A549 (cell line): Measurements from ENCODE around the gene GRIA3. TPM values are rescaled to one million over a fixed set of nuclear protein-coding genes. Genes with fewer than 3 reads are reported as not detected.

Experiments used
- ATAC-seq, 2 experiments: fragments of 200-7000 bp in 1 of 2; fragments of >200 bp in 1 of 2; cut with Nextera tagmentation in 1 of 2; cut with Tn5 transposase in 1 of 2; 3 replicates each; pipeline versions ENCODE4 v1.8.0 to v1.9.1; 2018 to 2020; ENCODE audit warnings: mild to moderate bottlenecking in 1 of 2, moderate library complexity in 1 of 2
- CTCF ChIA-PET: fragments of 300-600 bp; sonication (Branson Sonifier 250); formaldehyde crosslinking; extraction: SDS; loops from one replicate; lab custom pipeline; 2021; ENCODE audit warnings: antibody characterized with exemption, inconsistent platforms; lab: Yijun Ruan, JAX
- POLR2A ChIA-PET: fragments of 350-600 bp; formaldehyde crosslinking; extraction: SDS; loops from one replicate; lab custom pipeline; 2021; ENCODE audit warnings: antibody characterized with exemption, inconsistent platforms; lab: Yijun Ruan, JAX
- DNase-seq, 2 experiments: peaks; one replicate each; pipeline versions ENCODE4 v3.0.0 to v3.0.0-alpha.2; 2011 to 2016; ENCODE audit warnings: low read depth in 1 of 2, low spot score in 1 of 2
- FAIRE-seq: peaks from 2 replicates; lab custom pipeline; 2011; peaks lifted over from hg19 to GRCh38; lab: Jason Lieb, UNC
- H3K27ac ChIP-seq, 2 experiments: fragments of >200 bp; sonication (Bioruptor Twin); formaldehyde crosslinking; 3 replicates each; pipeline ENCODE4 v1.5.1; 2016 to 2017
- H3K4me1 ChIP-seq: fragments of >200 bp; sonication (Bioruptor Twin); formaldehyde crosslinking; 3 replicates; pipeline ENCODE4 v1.6.1; 2016
- H3K4me2 ChIP-seq: fragments of >200 bp; sonication (Bioruptor Twin); formaldehyde crosslinking; 3 replicates; pipeline ENCODE4 v1.6.1; 2016
- H3K4me3 ChIP-seq: fragments of >200 bp; sonication (Bioruptor Twin); formaldehyde crosslinking; 3 replicates; pipeline ENCODE4 v1.5.1; 2016
- H3K9me3 ChIP-seq: fragments of >200 bp; sonication (Bioruptor Twin); formaldehyde crosslinking; 3 replicates; pipeline ENCODE4 v1.6.1; 2016
- BCL3 ChIP-seq: fragments of >200 bp; sonication (Bioruptor Twin); formaldehyde crosslinking; IDR thresholded peaks from 3 replicates; pipeline ENCODE4 v1.6.1; 2016
- BHLHE40 ChIP-seq: IDR thresholded peaks from 2 replicates; pipeline ENCODE4 v1.6.1; 2012; ENCODE audit warnings: low read depth, low read length, inconsistent platforms
- CBX2 ChIP-seq: fragments of 200-600 bp; sonication (generic); IDR thresholded peaks from 2 replicates; pipeline ENCODE4 v1.6.1; 2016; ENCODE audit warnings: low read depth, mild to moderate bottlenecking, borderline replicate concordance
- CEBPB ChIP-seq, 2 experiments: fragments of >200 bp in 1 of 2; sonication (Bioruptor Twin) in 1 of 2; formaldehyde crosslinking in 1 of 2; IDR thresholded peaks; 2 replicates each; pipeline ENCODE4 v1.6.1; 2012 to 2016
- CHD4 ChIP-seq: fragments of 200-600 bp; sonication (generic); IDR thresholded peaks from 2 replicates; pipeline ENCODE4 v1.6.1; 2016; ENCODE audit warnings: antibody characterized with exemption, mild to moderate bottlenecking, borderline replicate concordance
- EP300 ChIP-seq, 2 experiments: fragments of >200 bp; sonication (Bioruptor Twin); formaldehyde crosslinking; IDR thresholded peaks; 2 replicates in 1 of 2; 3 replicates in 1 of 2; pipeline ENCODE4 v1.6.1; 2016 to 2017
- FOSB ChIP-seq: fragments of 250-450 bp; sonication (Bioruptor Pico); IDR thresholded peaks from 2 replicates; pipeline ENCODE4 v1.5.0; 2020; ENCODE audit warnings: mild to moderate bottlenecking, moderate library complexity
- HDAC2 ChIP-seq: fragments of 200-600 bp; sonication (generic); IDR thresholded peaks from 2 replicates; pipeline ENCODE4 v1.6.1; 2016
- HEYL ChIP-seq: fragments of 250-450 bp; sonication (Bioruptor Pico); IDR thresholded peaks from 2 replicates; pipeline ENCODE4 v1.8.0; 2021; ENCODE audit warnings: mild to moderate bottlenecking, moderate library complexity
- HOXB13 ChIP-seq: fragments of 250-450 bp; sonication (Bioruptor Pico); IDR thresholded peaks from 2 replicates; pipeline ENCODE4 v1.5.0; 2020; ENCODE audit warnings: low read depth, mild to moderate bottlenecking, moderate library complexity
- HOXB5 ChIP-seq: fragments of 250-450 bp; sonication (Bioruptor Pico); IDR thresholded peaks from 2 replicates; pipeline ENCODE4 v1.5.0; 2020; ENCODE audit warnings: mild to moderate bottlenecking, moderate library complexity
- JUN ChIP-seq, 2 experiments: fragments of >200 bp; sonication (Bioruptor Twin); formaldehyde crosslinking; IDR thresholded peaks; 2 replicates in 1 of 2; 3 replicates in 1 of 2; pipeline ENCODE4 v1.6.1; 2016 to 2017
- JUNB ChIP-seq: fragments of >200 bp; sonication (Bioruptor Twin); formaldehyde crosslinking; IDR thresholded peaks from 2 replicates; pipeline ENCODE4 v1.6.1; 2016
- KDM1A ChIP-seq: fragments of 200-600 bp; sonication (generic); IDR thresholded peaks from 2 replicates; pipeline ENCODE4 v1.6.1; 2016; ENCODE audit warnings: low read depth, mild to moderate bottlenecking
- NFE2L2 ChIP-seq: fragments of 150-350 bp; conservative IDR thresholded peaks from 2 replicates; pipeline ENCODE4 v1.6.1; 2014; ENCODE audit warnings: low read length
- NPAS2 ChIP-seq: fragments of 250-450 bp; sonication (Bioruptor Pico); IDR thresholded peaks from 2 replicates; pipeline ENCODE4 v1.8.0; 2022; ENCODE audit warnings: mild to moderate bottlenecking, moderate library complexity, borderline replicate concordance
- PHF8 ChIP-seq: fragments of 200-600 bp; sonication (generic); IDR thresholded peaks from 2 replicates; pipeline ENCODE4 v1.6.1; 2016; ENCODE audit warnings: low read depth, mild to moderate bottlenecking, antibody characterized with exemption, moderate library complexity, borderline replicate concordance
- REST ChIP-seq: fragments of 200-600 bp; sonication (generic); IDR thresholded peaks from 2 replicates; pipeline ENCODE4 v1.6.1; 2016; ENCODE audit warnings: antibody characterized with exemption, mild to moderate bottlenecking, moderate library complexity
- SREBF2 ChIP-seq: fragments of 450-650 bp; IDR thresholded peaks from 2 replicates; pipeline ENCODE4 v1.6.1; 2014; ENCODE audit warnings: mild to moderate bottlenecking, moderate library complexity
- TP53 ChIP-seq: fragments of 250-450 bp; sonication (Bioruptor Pico); IDR thresholded peaks from 2 replicates; pipeline ENCODE4 v1.5.0; 2021; ENCODE audit warnings: mild to moderate bottlenecking, moderate library complexity
- ZNF302 ChIP-seq: fragments of 250-450 bp; sonication (Bioruptor Pico); IDR thresholded peaks from 2 replicates; pipeline ENCODE4 v1.9.0; 2021; ENCODE audit warnings: inconsistent platforms, mild to moderate bottlenecking, moderate library complexity
- ZSCAN20 ChIP-seq: fragments of 250-450 bp; sonication (Bioruptor Pico); IDR thresholded peaks from 2 replicates; pipeline ENCODE4 v1.8.0; 2022; ENCODE audit warnings: mild to moderate bottlenecking, moderate library complexity
- WGBS: methylation state at CpG from one replicate; pipeline ENCODE4 v1.1.6; 2017; ENCODE audit errors: missing lambda C conversion rate; 5-methylcytosine and 5-hydroxymethylcytosine counted together
- polyA plus RNA-seq, 4 experiments: library from polyadenylated mRNA; depleted of rRNA in 3 of 4; stranded (reverse); fragments of >200 nt; fragmentation: RNase III in 1 of 4; extraction: RNeasy Plus Mini Kit Qiagen cat#74134 plus additional on column Dnase treatment in 1 of 4; gene quantifications; 2 replicates in 3 of 4; 3 replicates in 1 of 4; pipeline ENCODE4 v1.2.3, GENCODE V29; 2011 to 2017
- TF ChIP-seq, protein P1 (sequence below): IDR thresholded peaks from 2 replicates; pipeline ENCODE4 v1.6.1; 2012; ENCODE audit warnings: low read depth, borderline replicate concordance
- TF ChIP-seq, protein P2 (sequence below): fragments of 450-650 bp; IDR thresholded peaks from 2 replicates; pipeline ENCODE4 v1.6.1; 2014; ENCODE audit warnings: antibody characterized with exemption

The GRIA3 gene
- polyA plus RNA-seq, 2 of the 4 experiments (the other 2 are of a cell fraction), result not detected

GRCh38 chrX:123219916-123220315 lies 35.8 kb downstream of the GRIA3 start:
- 21% methylated on average over 3 of the region's 3 CpGs for WGBS
- POLR2A ChIA-PET, result no interaction called here
- FAIRE-seq (no peak), ATAC-seq (no peak), DNase-seq (no peak)
- H3K4me2 ChIP-seq, result no peak overlapping the region
- no peak overlapping the region for H3K4me3 ChIP-seq
- H3K9me3 ChIP-seq, result no peaks in the 10 kb centered on the region
- CTCF ChIA-PET, result no interaction called here
- no peak overlapping the region for H3K27ac ChIP-seq
- no peaks in the 10 kb centered on the region for H3K4me1 ChIP-seq
- TF ChIP-seq BCL3, result no peak
- no peak for TF ChIP-seq HOXB5 (CRISPR knock-in tag)
- no peak for TF ChIP-seq JUN (IDR thresholded peaks at IDR 0.05)
- TF ChIP-seq CEBPB (IDR thresholded peaks at IDR 0.05), result no peak
- TF ChIP-seq REST, result no peak
- TF ChIP-seq, protein P1, sequence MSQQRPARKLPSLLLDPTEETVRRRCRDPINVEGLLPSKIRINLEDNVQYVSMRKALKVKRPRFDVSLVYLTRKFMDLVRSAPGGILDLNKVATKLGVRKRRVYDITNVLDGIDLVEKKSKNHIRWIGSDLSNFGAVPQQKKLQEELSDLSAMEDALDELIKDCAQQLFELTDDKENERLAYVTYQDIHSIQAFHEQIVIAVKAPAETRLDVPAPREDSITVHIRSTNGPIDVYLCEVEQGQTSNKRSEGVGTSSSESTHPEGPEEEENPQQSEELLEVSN, result no peak
- no peak for TF ChIP-seq NPAS2
- TF ChIP-seq EP300 (IDR thresholded peaks at IDR 0.05), result no peak
- no peak for TF ChIP-seq HDAC2
- TF ChIP-seq HOXB13 (CRISPR knock-in tag), result no peak
- no peak for TF ChIP-seq HEYL (CRISPR knock-in tag)
- no peak for TF ChIP-seq SREBF2
- TF ChIP-seq JUNB, result no peak
- TF ChIP-seq FOSB, result no peak
- TF ChIP-seq NFE2L2, result no peak
- TF ChIP-seq, all 56 proteins: peak for 0

DNA sequence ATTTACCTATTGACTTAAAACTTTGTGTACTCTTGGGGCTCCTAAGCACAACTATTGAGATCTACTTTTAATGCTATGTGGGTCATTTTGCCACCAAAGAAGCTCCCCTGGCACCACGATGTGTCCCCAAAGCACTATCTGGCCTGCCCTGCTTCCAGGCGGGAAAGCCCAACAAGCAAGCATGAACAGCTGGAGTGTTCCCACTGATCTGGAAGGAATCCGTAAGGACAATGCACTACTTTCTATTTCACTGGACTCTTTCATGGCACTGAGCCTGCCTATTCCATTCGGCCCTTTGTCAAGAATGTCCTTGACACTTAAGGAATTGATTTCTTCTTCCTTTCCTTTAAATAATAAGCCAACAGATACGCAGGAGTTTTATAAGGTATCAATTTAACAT lies 38.8 kb downstream of the GRIA3 start:
- H3K4me2 ChIP-seq, result no peak overlapping the region
- H3K27ac ChIP-seq, result no peak overlapping the region
- WGBS, result 61% methylated on average over 5 of the region's 5 CpGs
- no peaks in the 10 kb centered on the region for H3K9me3 ChIP-seq
- no peak for ATAC-seq
- no peak for FAIRE-seq
- ChIA-PET POLR2A (no interaction called here), CTCF (no interaction called here)
- H3K4me3 ChIP-seq, result no peak overlapping the region
- DNase-seq, result no peak
- TF ChIP-seq NPAS2 (no peak), ZNF302 (no peak), CBX2 (no peak), KDM1A (no peak)
- no peaks in the 10 kb centered on the region for H3K4me1 ChIP-seq

- DNase-seq (no peak), FAIRE-seq (peak; percentile 39), ATAC-seq (no peak)
- no peak overlapping the region for H3K4me2 ChIP-seq
- no peak overlapping the region for H3K4me3 ChIP-seq
- no peak for TF ChIP-seq CHD4
- no peak for TF ChIP-seq BHLHE40
- TF ChIP-seq TP53 (CRISPR knock-in tag), result no peak
- TF ChIP-seq PHF8, result no peak
- no peak for TF ChIP-seq ZNF302
- TF ChIP-seq, protein P2, sequence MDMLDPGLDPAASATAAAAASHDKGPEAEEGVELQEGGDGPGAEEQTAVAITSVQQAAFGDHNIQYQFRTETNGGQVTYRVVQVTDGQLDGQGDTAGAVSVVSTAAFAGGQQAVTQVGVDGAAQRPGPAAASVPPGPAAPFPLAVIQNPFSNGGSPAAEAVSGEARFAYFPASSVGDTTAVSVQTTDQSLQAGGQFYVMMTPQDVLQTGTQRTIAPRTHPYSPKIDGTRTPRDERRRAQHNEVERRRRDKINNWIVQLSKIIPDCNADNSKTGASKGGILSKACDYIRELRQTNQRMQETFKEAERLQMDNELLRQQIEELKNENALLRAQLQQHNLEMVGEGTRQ, result no peak
- no peak for TF ChIP-seq ZSCAN20 (CRISPR knock-in tag)
- 88% methylated on average over 1 of the region's 1 CpG for WGBS
- CTCF ChIA-PET, result no interaction called here
- H3K4me1 ChIP-seq, result no peaks in the 10 kb centered on the region
- no peaks in the 10 kb centered on the region for H3K9me3 ChIP-seq
- no peak overlapping the region for H3K27ac ChIP-seq
- POLR2A ChIA-PET, result no interaction called here
Observed at GRCh38 chrX:123223409-123223808, 39.3 kb downstream of the GRIA3 start.
